BLaER1 treated with 17β-estradiol and CSF1 and Interleukin-3, amounts not matched to agents 10 nM and 100 nM (cell line): ENCODE results near the gene MICAL3.

Experiments
- H3K27ac ChIP-seq, 11 experiments: shearing (Covaris generic); formaldehyde crosslinking; 2 replicates each; pipeline ENCODE4 v1.8.1; 2022
- H3K27me3 ChIP-seq, 11 experiments: shearing (Covaris generic); formaldehyde crosslinking; 2 replicates each; pipeline ENCODE4 v1.8.1; 2022
- H3K36me3 ChIP-seq, 11 experiments: shearing (Covaris generic); formaldehyde crosslinking; 2 replicates each; pipeline ENCODE4 v1.8.1; 2022
- H3K4me1 ChIP-seq, 10 experiments: shearing (Covaris generic); formaldehyde crosslinking; 2 replicates each; pipeline ENCODE4 v1.8.1; 2022
- H3K4me2 ChIP-seq, 11 experiments: shearing (Covaris generic); formaldehyde crosslinking; 2 replicates each; pipeline ENCODE4 v1.8.1; 2022
- H3K4me3 ChIP-seq, 10 experiments: shearing (Covaris generic); formaldehyde crosslinking; 2 replicates each; pipeline ENCODE4 v1.8.1; 2022
- H3K9ac ChIP-seq, 11 experiments: shearing (Covaris generic); formaldehyde crosslinking; 2 replicates each; pipeline ENCODE4 v1.8.1; 2022
- H3K9me3 ChIP-seq, 11 experiments: shearing (Covaris generic); formaldehyde crosslinking; replicated peaks in 1 of 11; 2 replicates each; pipeline ENCODE4 v1.8.1; 2022
- H4K20me1 ChIP-seq, 11 experiments: shearing (Covaris generic); formaldehyde crosslinking; 2 replicates each; pipeline ENCODE4 v1.8.1; 2022
- Cebpa-rat ChIP-seq, 11 experiments: shearing (Covaris generic); IDR thresholded peaks; 2 replicates each; pipeline ENCODE4 v1.8.1; 2022

Gene MICAL3

GRCh38 chr22:17873116-17873515 is 151.2 kb downstream of the MICAL3 start:
- Histone ChIP-seq H3K27me3 (no peaks in the 10 kb centered on the region), H3K4me2 (no peak overlapping the region), H3K4me1 (peaks cover 0 to 8% (median 4%) of the 10 kb centered on the region in 10 experiments; a peak in 9 of 20 replicates), H3K9me3 (peaks cover 0 to 4% (median 0%) of the 10 kb centered on the region in 11 experiments; a peak in 2 of 22 replicates), H4K20me1 (peaks cover 0 to 49% (median 16%) of the 10 kb centered on the region in 11 experiments; a peak in 13 of 22 replicates), H3K4me3 (no peak overlapping the region), H3K36me3 (peaks cover 34 to 85% (median 77%) of the 10 kb centered on the region in 11 experiments), H3K27ac (no peak overlapping the region), H3K9ac (no peak overlapping the region)
- no peak for TF ChIP-seq Cebpa-rat (IDR thresholded peaks at IDR 0.05)

DNA sequence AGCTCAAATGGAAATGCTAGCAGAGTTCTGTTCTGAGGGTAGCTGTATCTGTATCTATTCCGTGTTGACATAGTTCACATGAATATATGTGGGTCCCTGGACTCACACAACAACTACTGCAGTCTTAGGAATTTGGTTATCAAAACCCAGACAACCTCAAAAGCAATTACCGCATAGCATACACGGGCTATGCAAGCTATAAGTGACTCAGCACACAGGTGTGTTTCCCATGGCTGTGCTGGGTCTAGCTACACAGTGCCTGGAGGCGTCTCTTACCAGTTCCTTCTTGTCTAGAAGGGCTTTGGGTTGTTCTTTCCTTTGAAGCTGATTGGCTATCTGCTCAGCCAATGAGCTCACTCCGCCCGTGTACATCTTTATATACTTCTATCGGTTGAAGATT is 151.9 kb downstream of the MICAL3 start:
- peaks cover 0 to 52% (median 16%) of the 10 kb centered on the region in 11 experiments; a peak in 13 of 22 replicates for H4K20me1 ChIP-seq
- peaks cover 0 to 4% (median 0%) of the 10 kb centered on the region in 11 experiments; a peak in 2 of 22 replicates for H3K9me3 ChIP-seq
- H3K9ac ChIP-seq = no peak overlapping the region
- no peak for TF ChIP-seq Cebpa-rat (IDR thresholded peaks at IDR 0.05)
- no peak overlapping the region for H3K27ac ChIP-seq
- peaks cover 34 to 83% (median 75%) of the 10 kb centered on the region in 11 experiments for H3K36me3 ChIP-seq
- H3K4me1 ChIP-seq = peaks cover 4 to 14% (median 10%) of the 10 kb centered on the region in 10 experiments
- no peaks in the 10 kb centered on the region for H3K27me3 ChIP-seq
- no peak overlapping the region for H3K4me3 ChIP-seq
- no peak overlapping the region for H3K4me2 ChIP-seq

DNA sequence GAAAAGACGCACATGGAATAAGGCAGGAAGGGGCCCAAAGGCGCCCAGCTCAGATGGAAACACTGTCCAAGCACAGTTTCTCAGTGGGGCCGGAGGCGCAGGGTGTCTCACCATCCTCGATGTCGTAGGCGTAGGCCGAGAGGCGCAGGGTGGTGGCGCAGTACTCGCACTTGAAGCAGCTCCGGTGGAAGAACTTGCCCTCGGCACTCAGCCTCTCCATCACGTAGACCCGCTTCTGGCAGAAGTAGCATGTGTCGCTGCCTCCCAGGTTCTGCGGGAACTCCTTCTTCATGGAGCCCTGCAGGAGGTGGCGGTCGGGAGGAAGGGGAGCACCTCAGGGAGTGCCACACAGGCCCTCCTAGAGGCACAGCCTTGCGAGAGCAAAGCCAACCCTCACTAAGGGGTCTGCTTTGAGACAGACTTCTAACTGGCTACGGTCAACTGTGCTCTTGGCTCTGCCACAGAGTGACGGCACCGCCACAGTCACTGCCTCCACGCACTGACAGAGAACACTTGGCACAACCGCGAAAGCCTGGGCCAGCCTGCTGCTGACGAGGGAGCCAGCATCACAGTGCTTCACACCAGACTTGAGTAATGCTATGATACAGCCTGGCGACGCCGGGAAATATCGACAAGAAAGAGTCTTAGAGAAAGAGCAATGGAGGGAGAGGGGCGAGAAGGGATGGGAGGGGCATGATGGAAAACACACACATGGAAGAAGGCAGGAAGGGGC is 152.5 kb downstream of the MICAL3 start:
- TF ChIP-seq Cebpa-rat (IDR thresholded peaks at IDR 0.05) = no peak
- no peaks in the 10 kb centered on the region; a peak in 1 of 22 replicates for H3K9me3 ChIP-seq
- H3K27ac ChIP-seq = no peak overlapping the region
- peaks cover 34 to 83% (median 71%) of the 10 kb centered on the region in 11 experiments for H3K36me3 ChIP-seq
- H3K4me1 ChIP-seq = peaks cover 10 to 20% (median 16%) of the 10 kb centered on the region in 10 experiments
- peaks cover 0 to 52% (median 16%) of the 10 kb centered on the region in 11 experiments; a peak in 13 of 22 replicates for H4K20me1 ChIP-seq
- no peak overlapping the region for H3K4me2 ChIP-seq
- no peak overlapping the region for H3K4me3 ChIP-seq
- H3K9ac ChIP-seq = no peak overlapping the region
- H3K27me3 ChIP-seq = no peaks in the 10 kb centered on the region

GRCh38 chr22:17870407-17870806 is 154.0 kb downstream of the MICAL3 start:
- Histone ChIP-seq H3K27ac (no peak overlapping the region), H3K9me3 (no peaks in the 10 kb centered on the region), H4K20me1 (peaks cover 0 to 52% (median 9%) of the 10 kb centered on the region in 11 experiments; a peak in 11 of 22 replicates), H3K4me2 (no peak overlapping the region), H3K4me3 (no peak overlapping the region), H3K9ac (no peak overlapping the region), H3K4me1 (peaks cover 11 to 23% (median 19%) of the 10 kb centered on the region in 10 experiments), H3K36me3 (peaks cover 34 to 82% (median 78%) of the 10 kb centered on the region in 11 experiments), H3K27me3 (no peaks in the 10 kb centered on the region)
- no peak for TF ChIP-seq Cebpa-rat (IDR thresholded peaks at IDR 0.05)

DNA sequence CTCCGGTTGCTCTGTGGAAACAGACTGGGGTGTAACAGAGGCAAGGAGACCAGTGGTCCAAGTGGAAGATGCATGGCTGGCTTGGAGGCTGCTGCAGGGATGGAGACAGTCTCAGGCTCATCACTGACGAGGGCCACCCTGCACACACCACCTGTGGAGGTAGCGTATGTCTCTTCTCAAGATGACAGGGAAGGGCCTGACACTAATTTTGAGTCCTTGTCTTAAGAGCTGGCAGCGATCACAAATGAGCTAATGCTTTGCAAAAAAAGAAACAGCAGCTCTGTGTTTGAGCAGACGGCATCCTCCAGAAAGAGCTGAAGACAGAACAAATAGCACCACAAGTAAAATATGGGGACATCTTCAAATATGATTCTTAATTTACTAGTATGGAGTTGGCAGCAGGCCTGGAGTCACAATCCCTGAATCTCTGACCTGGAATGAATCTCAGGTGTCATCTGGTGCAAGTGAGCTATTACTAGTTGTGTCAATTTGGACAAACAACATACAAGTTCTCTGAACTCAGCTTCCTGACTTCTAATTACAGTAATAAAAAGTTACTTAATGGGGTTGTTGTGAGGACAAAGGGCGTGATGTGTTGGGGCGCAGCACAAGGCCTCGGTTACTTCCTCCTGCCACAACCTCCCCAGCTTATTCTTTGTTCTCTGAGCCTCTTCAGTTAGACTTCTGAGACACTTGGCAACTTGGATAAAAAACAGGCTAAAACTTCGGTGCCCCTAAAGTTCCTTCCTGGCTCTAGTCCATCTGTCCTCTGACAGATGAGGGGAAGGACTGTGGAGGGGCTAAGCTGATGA is 154.9 kb downstream of the MICAL3 start:
- peaks cover 0 to 51% (median 7%) of the 10 kb centered on the region in 11 experiments; a peak in 10 of 22 replicates for H4K20me1 ChIP-seq
- no peak overlapping the region for H3K27ac ChIP-seq
- no peaks in the 10 kb centered on the region for H3K27me3 ChIP-seq
- H3K9ac ChIP-seq = no peak overlapping the region
- no peak overlapping the region for H3K4me3 ChIP-seq
- TF ChIP-seq Cebpa-rat (IDR thresholded peaks at IDR 0.05) = no peak
- H3K4me1 ChIP-seq = peaks cover 11 to 23% (median 19%) of the 10 kb centered on the region in 10 experiments
- peaks cover 37 to 83% (median 78%) of the 10 kb centered on the region in 11 experiments for H3K36me3 ChIP-seq
- no peak overlapping the region for H3K4me2 ChIP-seq
- no peaks in the 10 kb centered on the region for H3K9me3 ChIP-seq

GRCh38 chr22:17868771-17869170 is 155.6 kb downstream of the MICAL3 start:
- no peak overlapping the region for H3K4me3 ChIP-seq
- H3K4me1 ChIP-seq = peaks cover 11 to 23% (median 19%) of the 10 kb centered on the region in 10 experiments
- peaks cover 0 to 50% (median 6%) of the 10 kb centered on the region in 11 experiments; a peak in 9 of 22 replicates for H4K20me1 ChIP-seq
- H3K9me3 ChIP-seq = no peaks in the 10 kb centered on the region
- no peaks in the 10 kb centered on the region for H3K27me3 ChIP-seq
- H3K27ac ChIP-seq = no peak overlapping the region
- no peak for TF ChIP-seq Cebpa-rat (IDR thresholded peaks at IDR 0.05)
- no peak overlapping the region for H3K9ac ChIP-seq
- H3K36me3 ChIP-seq = peaks cover 43 to 83% (median 80%) of the 10 kb centered on the region in 11 experiments
- peak overlapping the region in 1 of 11 experiments; percentile 5; a peak in 2 of 22 replicates for H3K4me2 ChIP-seq

DNA sequence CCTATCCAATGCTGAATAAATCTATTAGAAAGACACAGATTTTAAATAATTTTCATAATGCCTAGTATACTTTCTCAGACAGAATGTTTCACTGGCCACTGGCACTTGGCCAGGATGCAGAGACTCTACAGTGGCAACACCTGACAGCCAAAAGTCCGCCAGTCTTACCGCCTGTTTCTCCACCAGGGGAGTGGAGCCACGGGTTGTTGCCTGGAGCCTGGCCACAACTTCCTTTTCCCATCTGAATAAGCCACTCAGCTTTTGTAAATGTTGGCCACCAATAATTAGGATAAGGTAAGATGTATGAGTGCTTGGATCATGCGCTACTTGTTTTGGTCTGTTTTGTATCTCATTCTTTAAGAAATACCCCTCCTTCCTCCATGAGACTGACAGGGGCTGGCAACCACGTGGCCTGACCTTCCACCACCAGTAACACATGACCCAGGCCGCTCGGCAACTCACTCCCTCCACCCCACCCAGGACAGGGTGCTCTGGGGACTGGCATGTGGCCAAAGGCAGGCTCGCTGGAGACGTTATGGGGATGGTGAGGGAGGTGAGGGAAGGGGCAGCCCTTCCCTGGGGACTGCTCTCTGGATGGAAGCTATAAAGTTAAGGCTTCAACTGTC is 157.1 kb downstream of the MICAL3 start:
- peaks cover 0 to 52% (median 0%) of the 10 kb centered on the region in 11 experiments; a peak in 4 of 22 replicates for H4K20me1 ChIP-seq
- no peak overlapping the region for H3K4me3 ChIP-seq
- H3K4me2 ChIP-seq = peak overlapping the region; percentile 43 to 89 (median 76)
- TF ChIP-seq Cebpa-rat (IDR thresholded peaks at IDR 0.05) = no peak
- H3K4me1 ChIP-seq = peaks cover 15 to 36% (median 32%) of the 10 kb centered on the region in 10 experiments
- no peaks in the 10 kb centered on the region for H3K27me3 ChIP-seq
- peaks cover 38 to 76% (median 69%) of the 10 kb centered on the region in 11 experiments for H3K36me3 ChIP-seq
- no peak overlapping the region for H3K9ac ChIP-seq
- no peaks in the 10 kb centered on the region for H3K9me3 ChIP-seq
- no peak overlapping the region for H3K27ac ChIP-seq

GRCh38 chr22:17866621-17867020 is 157.7 kb downstream of the MICAL3 start:
- H3K27me3 ChIP-seq = no peaks in the 10 kb centered on the region

More at GRCh38 chr22:17866621-17867020, 157.7 kb downstream of the MICAL3 start:
- H3K4me1 ChIP-seq = peaks cover 15 to 40% (median 37%) of the 10 kb centered on the region in 10 experiments
- peaks cover 31 to 75% (median 62%) of the 10 kb centered on the region in 11 experiments for H3K36me3 ChIP-seq
- H3K4me3 ChIP-seq = no peak overlapping the region
- peak overlapping the region in 3 of 11 experiments; percentile 53 to 80 (median 78); a peak in 4 of 22 replicates for H3K4me2 ChIP-seq
- no peaks in the 10 kb centered on the region for H3K9me3 ChIP-seq
- peaks cover 0 to 57% (median 0%) of the 10 kb centered on the region in 11 experiments; a peak in 4 of 22 replicates for H4K20me1 ChIP-seq
- no peak overlapping the region for H3K9ac ChIP-seq
- TF ChIP-seq Cebpa-rat (IDR thresholded peaks at IDR 0.05) = no peak
- H3K27ac ChIP-seq = no peak overlapping the region
